Measurements from ENCODE around the gene WDPCP.
"Not testable (repeated sequence)": the region's sequence is repeated elsewhere in the genome, so short reads cannot be mapped to it uniquely, and the experiment has no call there.

DNA sequence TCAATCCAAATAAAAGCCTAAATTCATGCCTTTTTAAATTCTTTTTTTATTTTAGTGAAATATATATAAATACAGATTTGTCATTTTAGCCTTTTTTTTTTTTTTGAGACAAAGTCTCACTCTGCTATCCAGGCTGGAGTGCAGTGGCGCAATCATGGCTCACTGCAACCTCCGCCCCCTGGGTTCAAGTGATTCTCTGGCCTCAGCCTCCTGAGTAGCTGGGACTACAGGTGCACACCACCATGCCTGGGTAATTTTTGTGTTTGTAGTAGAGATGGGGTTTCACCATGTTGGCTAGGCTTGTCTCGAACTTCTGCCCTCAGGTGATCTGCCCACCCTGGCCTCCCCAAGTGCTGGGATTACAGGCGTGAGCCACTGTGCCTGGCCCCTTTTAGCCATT lies 513.9 kb downstream of the WDPCP start:
- TF ChIP-seq EP300 (IDR thresholded peaks at IDR 0.05; ENCODE audit: low read depth): not testable (repeated sequence)
- TF ChIP-seq, protein P1, sequence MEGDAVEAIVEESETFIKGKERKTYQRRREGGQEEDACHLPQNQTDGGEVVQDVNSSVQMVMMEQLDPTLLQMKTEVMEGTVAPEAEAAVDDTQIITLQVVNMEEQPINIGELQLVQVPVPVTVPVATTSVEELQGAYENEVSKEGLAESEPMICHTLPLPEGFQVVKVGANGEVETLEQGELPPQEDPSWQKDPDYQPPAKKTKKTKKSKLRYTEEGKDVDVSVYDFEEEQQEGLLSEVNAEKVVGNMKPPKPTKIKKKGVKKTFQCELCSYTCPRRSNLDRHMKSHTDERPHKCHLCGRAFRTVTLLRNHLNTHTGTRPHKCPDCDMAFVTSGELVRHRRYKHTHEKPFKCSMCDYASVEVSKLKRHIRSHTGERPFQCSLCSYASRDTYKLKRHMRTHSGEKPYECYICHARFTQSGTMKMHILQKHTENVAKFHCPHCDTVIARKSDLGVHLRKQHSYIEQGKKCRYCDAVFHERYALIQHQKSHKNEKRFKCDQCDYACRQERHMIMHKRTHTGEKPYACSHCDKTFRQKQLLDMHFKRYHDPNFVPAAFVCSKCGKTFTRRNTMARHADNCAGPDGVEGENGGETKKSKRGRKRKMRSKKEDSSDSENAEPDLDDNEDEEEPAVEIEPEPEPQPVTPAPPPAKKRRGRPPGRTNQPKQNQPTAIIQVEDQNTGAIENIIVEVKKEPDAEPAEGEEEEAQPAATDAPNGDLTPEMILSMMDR (IDR thresholded peaks at IDR 0.05): not testable (repeated sequence)
